Thoracic aorta (tissue), 2 donors: Measurements from ENCODE around the gene IPO11. TPM values are rescaled to one million over a fixed set of nuclear protein-coding genes. Genes with fewer than 3 reads are reported as not detected.
"Not testable (repeated sequence)": the region's sequence is repeated elsewhere in the genome, so short reads cannot be mapped to it uniquely, and the experiment has no call there.

Experiments
- ATAC-seq: fragments of 150-250 bp; one replicate; pipeline ENCODE4 v1.8.0; 2017; ENCODE audit warnings: low read depth; ENCODE audit not compliant: insufficient number of reproducible peaks, low FRiP score
- DNase-seq: peaks from one replicate; pipeline ENCODE4 v3.0.0-alpha.2; 2020; ENCODE audit warnings: low spot score
- H3K27ac ChIP-seq, 2 donors: fragments of 200-600 bp; sonication (generic); 1 replicate in 1 of 2; 2 replicates in 1 of 2; pipeline ENCODE4 v1.5.1; 2016; ENCODE audit warnings: mild to moderate bottlenecking in 2 of 2, moderate library complexity in 2 of 2
- H3K27me3 ChIP-seq: fragments of 200-600 bp; sonication (generic); replicated peaks from 2 replicates; pipeline ENCODE4 v1.6.0; 2016; ENCODE audit warnings: mild to moderate bottlenecking; ENCODE audit not compliant: insufficient read depth
- H3K36me3 ChIP-seq: fragments of 200-600 bp; sonication (generic); one replicate; pipeline ENCODE4 v1.5.1; 2016
- H3K4me1 ChIP-seq, 2 donors: fragments of 200-600 bp; sonication (generic); 1 replicate in 1 of 2; 2 replicates in 1 of 2; pipeline versions ENCODE4 v1.5.1 to v1.6.0; 2016; ENCODE audit warnings: low read depth in 2 of 2, mild to moderate bottlenecking in 1 of 2; ENCODE audit not compliant: control insufficient read depth in 1 of 2
- H3K4me3 ChIP-seq: fragments of 200-600 bp; sonication (generic); 2 replicates; pipeline ENCODE4 v1.5.1; 2016; ENCODE audit warnings: mild to moderate bottlenecking
- H3K9me3 ChIP-seq: fragments of 200-600 bp; sonication (generic); 2 replicates; pipeline ENCODE4 v1.5.1; 2016
- total RNA-seq, 2 donors: library from RNA; depleted of rRNA; stranded (reverse); fragments of >200 nt; gene quantifications; one replicate each; pipeline versions ENCODE4 v1.1.0 to v1.2.3, GENCODE V29; 2016
- TF ChIP-seq, protein P1 (sequence below): fragments of 200-600 bp; sonication (generic); IDR thresholded peaks from one replicate; pipeline ENCODE4 v1.5.1; 2019; ENCODE audit warnings: antibody characterized with exemption

IPO11 gene
- total RNA-seq, 2 donors from 2014 or later = 10.7 to 16.5 TPM

DNA sequence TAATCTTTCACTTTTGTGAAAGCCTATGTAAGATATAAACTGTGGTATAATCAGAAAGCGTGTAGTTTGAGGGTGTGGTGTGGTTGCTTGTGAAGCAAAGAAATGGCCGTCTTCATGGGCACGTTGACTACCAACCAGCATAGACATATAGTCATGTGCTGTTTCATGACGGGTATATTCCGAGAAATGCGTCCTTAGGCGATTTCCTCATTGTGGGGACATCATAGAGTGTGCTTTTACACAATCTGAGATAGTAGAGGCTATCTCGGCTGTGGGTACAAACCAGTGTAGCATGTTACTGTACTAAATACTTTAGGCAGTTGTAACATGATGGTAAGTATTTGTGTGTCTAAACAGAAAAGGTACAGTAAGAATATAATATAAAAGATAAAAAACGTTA is 86.4 kb downstream of the IPO11 start:
- ATAC-seq (no peak), DNase-seq (no peak)
- H3K27me3 ChIP-seq = no peaks in the 10 kb centered on the region
- TF ChIP-seq, protein P1, sequence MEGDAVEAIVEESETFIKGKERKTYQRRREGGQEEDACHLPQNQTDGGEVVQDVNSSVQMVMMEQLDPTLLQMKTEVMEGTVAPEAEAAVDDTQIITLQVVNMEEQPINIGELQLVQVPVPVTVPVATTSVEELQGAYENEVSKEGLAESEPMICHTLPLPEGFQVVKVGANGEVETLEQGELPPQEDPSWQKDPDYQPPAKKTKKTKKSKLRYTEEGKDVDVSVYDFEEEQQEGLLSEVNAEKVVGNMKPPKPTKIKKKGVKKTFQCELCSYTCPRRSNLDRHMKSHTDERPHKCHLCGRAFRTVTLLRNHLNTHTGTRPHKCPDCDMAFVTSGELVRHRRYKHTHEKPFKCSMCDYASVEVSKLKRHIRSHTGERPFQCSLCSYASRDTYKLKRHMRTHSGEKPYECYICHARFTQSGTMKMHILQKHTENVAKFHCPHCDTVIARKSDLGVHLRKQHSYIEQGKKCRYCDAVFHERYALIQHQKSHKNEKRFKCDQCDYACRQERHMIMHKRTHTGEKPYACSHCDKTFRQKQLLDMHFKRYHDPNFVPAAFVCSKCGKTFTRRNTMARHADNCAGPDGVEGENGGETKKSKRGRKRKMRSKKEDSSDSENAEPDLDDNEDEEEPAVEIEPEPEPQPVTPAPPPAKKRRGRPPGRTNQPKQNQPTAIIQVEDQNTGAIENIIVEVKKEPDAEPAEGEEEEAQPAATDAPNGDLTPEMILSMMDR = no peak
- no peak overlapping the region for H3K4me3 ChIP-seq
- no peaks in the 10 kb centered on the region for H3K9me3 ChIP-seq
- H3K27ac ChIP-seq = no peak overlapping the region
- peaks cover 9% of the 10 kb centered on the region for H3K36me3 ChIP-seq
- no peaks in the 10 kb centered on the region for H3K4me1 ChIP-seq

DNA sequence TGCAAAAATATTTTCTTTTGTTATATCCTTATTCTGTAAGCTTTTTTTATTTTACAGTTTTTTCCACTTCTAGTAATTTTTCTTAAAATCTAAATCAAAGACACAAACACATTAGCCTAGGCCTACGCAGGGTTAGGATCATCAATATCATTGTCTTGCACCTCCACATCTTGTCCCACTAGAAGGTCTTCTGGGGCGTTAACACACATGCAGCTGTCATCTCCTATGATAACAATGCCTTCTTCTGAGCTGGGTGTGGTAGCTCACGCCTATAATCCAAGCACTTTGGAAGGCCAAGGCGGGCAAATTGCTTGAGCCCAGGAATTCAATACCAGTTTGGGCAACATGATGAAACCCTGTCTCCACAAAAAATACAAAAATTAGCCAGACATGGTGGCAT is 87.2 kb downstream of the IPO11 start:
- H3K36me3 ChIP-seq = peaks cover 8% of the 10 kb centered on the region
- no peak for DNase-seq
- H3K4me1 ChIP-seq = no peaks in the 10 kb centered on the region
- no peak overlapping the region for H3K27ac ChIP-seq
- H3K4me3 ChIP-seq = no peak overlapping the region
- TF ChIP-seq, protein P1 = no peak
- H3K9me3 ChIP-seq = no peaks in the 10 kb centered on the region
- no peak for ATAC-seq
- H3K27me3 ChIP-seq = no peaks in the 10 kb centered on the region

DNA sequence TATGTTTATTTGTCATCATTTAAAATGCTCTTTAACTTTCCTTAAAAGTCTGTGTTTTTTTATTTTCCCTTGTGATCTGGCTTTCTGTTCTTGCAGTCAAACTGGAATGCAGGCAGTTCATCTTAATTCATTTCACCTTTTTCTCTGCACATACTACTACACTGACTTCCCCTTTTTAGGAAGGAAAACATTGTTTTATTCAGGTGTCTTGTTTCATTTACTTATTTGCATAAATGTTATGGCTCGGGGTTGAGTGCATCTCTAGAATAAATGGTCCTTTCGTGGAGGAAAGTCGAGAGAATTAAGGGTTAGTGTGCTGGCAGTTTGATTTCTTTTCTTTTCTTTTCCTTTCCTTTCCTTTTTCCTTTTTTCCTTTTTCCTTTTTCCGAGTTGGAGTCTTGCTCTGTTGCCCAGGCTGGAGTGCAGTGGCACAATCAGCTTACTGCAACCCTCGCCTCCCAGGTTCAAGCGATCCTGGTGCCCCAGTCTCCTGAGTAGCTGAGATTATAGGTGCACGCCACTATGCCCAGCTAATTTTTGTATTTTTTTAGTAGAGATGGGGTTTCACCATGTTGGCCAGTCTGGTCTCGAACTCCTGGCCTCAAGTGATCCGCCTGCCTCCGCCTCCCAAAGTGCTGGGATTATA is 90.0 kb downstream of the IPO11 start:
- H3K36me3 ChIP-seq = no peaks in the 10 kb centered on the region
- no peak overlapping the region for H3K27ac ChIP-seq
- TF ChIP-seq, protein P1 = no peak
- H3K4me3 ChIP-seq = no peak overlapping the region
- ATAC-seq (no peak), DNase-seq (no peak)
- no peaks in the 10 kb centered on the region for H3K9me3 ChIP-seq
- H3K27me3 ChIP-seq = no peaks in the 10 kb centered on the region
- peaks cover 0 to 3% of the 10 kb centered on the region in 2 donors for H3K4me1 ChIP-seq

DNA sequence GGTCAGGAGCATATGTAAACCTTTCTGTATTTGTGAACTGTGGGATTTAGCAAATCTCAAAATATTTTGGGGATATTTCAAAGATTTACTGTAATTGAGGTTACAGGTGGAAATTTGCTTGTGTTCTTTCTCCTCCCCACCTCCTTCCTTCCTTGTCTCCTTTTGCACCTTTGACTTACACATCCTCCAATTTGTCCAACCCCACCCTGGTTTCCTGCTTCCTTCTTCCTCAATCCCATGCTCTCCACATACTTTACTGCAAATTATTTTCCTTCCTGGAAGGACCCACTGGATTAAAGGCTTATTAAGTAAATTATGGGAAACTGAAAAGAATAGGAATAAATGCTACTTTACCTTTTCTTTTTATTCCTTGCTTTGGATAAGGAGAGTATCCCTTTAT is 91.6 kb downstream of the IPO11 start:
- Histone ChIP-seq H3K36me3 (no peaks in the 10 kb centered on the region), H3K27me3 (no peaks in the 10 kb centered on the region), H3K9me3 (no peaks in the 10 kb centered on the region), H3K27ac (no peak overlapping the region), H3K4me1 (peaks cover 0 to 3% of the 10 kb centered on the region in 2 donors), H3K4me3 (no peak overlapping the region)
- ATAC-seq = no peak
- no peak for DNase-seq
- TF ChIP-seq, protein P1 = no peak

DNA sequence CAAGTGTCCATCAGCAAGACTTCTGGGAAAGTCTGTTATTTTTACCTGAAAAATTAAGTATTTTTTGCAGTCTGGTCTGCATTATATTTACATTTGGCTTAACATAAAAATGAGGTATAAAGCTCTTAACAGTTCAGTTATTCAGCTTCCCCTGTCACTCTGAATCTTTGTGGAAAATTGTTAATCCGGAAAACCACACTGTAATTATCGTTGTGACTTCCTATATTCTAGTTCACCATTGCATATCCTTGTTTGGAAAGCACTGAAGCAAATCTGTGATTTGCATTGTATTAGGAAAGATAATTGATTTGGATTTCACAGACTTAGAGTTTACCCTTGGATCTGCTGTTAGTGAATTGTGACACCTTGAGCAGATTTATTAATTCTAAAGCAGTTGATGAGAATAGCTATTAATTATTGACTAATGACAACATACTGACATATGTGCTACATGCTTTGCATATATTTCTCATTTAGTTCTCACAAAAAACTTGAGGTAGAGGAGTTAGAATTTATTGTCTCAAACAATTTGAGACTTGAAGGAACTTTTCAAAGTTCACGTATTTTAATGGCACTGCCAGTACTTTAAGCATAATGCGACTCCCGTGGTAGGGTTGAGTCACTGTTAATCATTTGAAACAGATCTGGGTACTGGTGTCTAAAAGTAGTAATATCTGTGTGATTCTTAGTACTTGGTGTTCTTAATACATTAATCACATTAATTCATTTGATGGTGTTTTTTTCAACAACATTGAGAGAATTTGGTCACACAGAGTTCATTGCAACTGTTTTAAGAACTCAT is 94.3 kb downstream of the IPO11 start:
- no peak for ATAC-seq
- H3K4me1 ChIP-seq = peaks cover 9 to 15% of the 10 kb centered on the region in 2 donors
- H3K27ac ChIP-seq = no peak overlapping the region
- no peaks in the 10 kb centered on the region for H3K27me3 ChIP-seq
- DNase-seq = no peak
- no peak overlapping the region for H3K4me3 ChIP-seq
- no peaks in the 10 kb centered on the region for H3K9me3 ChIP-seq
- TF ChIP-seq, protein P1 = no peak
- H3K36me3 ChIP-seq = no peaks in the 10 kb centered on the region

DNA sequence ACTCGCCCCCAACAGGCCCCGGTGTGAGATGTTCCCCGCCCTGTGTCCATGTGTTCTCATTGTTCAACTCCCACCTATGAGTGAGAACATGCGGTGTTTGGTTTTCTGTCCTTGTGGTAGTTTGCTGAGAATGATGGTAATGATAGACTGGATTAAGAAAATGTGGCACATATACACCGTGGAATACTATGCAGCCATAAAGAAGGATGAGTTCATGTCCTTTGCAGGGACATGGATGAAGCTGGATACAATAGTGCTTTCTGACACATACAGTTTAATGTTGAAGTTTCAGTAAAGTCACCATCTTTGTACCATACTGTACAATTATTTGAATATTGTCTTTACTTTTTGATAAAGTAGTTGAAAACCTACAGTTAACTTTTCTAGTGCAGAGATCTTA is 96.2 kb downstream of the IPO11 start:
- not testable (repeated sequence) for ATAC-seq, H3K9me3 ChIP-seq, H3K36me3 ChIP-seq, H3K27ac ChIP-seq, DNase-seq, H3K4me3 ChIP-seq, H3K27me3 ChIP-seq
- H3K4me1 ChIP-seq = peaks cover 9 to 15% of the 10 kb centered on the region in 2 donors
